GM21447 (cell line): ENCODE data around the gene ZNF239.
"Not testable (repeated sequence)": the region's sequence is repeated elsewhere in the genome, so short reads cannot be mapped to it uniquely, and the experiment has no call there.

Source experiments
- ATAC-seq: cut with Tn5 transposase; IDR thresholded peaks from one replicate; pipeline ENCODE4 v1.9.1; 2021; ENCODE audit not compliant: unreplicated experiment

Gene ZNF239

DNA sequence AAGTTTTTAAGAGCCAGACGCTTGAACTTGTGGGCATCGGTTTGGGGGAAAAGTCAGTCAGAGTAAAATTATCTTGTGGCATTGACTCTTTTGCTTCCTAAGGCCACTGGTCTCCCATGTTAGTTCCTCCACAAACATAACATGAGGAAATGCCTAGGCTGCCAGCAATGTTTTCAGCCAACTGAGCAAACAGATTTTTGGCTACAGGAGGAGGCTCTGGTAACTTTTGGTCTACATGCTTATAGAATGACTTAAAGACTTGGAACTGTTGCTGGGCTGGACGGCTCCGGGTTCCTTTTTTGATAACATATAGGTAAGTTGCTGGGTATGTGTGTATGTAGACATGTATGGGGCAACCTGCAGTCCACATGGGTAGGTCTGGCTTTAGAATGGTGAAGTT, 9.6 kb upstream of the ZNF239 start:
- no peak for ATAC-seq

DNA sequence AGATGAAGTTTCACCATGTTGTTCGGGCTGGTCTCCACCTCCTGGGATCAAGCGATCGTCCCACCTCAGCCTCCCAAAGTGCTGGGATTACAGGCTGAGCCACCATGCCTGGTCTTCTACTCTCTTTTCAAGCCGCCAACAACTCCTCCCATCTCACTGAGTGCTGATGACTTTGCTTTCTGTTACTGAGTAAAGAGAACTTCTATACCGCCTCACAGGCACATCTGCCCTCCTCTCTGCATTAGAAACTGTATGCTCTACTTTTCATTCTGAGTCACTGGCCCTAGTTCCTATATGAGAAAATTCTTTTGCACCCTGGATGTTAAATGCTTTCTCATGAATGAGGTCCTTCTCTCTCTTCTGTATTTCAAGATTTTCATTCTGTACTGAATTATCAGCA, 2.2 kb upstream of the ZNF239 start:
- ATAC-seq: no peak

DNA sequence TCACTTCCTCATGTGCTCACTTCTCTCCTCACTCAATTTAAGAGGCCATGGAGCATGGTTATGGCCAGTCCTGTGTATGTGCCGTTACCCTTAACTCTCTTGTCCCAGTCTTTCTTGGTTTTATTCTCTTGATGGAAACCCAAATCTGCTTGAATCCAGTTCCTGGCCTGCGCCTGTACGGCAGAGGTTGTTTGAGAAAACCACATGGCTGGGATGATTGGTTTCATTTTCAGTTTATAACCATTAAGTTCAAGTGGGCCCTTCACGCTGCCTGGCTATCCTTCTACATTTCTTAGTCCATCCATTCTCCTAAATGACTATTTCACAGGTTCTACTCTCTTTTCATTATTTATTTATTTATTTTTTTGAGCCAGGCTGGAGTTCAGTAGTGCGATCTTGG, 1.6 kb upstream of the ZNF239 start:
- no peak for ATAC-seq

DNA sequence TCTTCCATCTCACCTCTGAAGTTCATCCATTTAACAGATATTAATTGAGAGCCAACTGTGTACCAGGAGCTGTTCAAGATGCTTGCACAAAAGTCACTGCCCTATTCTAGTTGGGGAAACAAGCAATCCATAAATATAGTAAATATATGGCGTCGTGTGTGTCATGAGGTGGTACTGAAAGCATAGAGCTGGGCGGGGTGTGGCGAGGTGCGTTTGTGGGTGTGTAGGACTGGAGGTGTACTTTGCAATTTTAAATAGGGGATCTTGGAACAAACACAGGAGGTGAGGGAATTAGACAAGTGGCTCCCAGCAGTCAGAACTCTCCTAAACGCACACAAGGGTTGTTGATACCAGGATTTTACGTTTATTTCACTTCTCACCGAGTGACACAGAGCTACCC, 490 bp upstream of the ZNF239 start:
- ATAC-seq: no peak

DNA sequence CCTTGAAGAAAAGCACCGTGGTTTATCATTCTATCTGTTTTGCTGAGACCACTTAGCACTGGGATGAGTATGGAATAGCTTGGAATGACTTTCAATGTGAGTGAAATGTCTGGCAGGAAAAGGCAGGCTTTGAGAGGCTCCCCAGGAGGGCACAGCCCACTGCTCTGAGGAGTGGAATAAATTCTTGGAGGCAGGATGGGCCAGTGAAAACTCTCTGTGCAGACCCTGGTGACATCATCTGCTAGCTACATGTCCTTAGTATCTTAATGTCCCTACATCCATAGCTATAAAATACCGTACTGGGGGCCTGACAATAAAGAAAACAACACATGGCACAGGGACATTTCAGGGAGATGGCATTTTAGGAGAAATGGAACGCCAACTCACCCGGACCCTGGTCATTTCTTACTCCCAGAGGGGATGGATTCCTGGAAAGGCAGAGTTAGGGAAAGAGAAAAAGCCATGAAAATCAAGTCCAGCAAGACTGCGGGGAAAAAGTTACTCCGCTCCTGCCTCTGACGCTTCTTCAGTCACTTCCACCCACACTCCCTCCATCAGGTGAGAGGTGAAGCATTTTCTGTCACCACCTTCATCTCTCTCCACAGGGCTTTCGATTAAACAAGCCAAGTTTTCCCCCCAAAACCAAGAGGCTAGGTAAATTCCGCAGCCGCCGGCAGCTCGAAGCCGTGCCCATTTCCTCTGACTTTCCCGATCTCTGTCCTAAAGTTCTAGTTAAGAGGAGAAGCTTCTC, 991 bp downstream of the ZNF239 start:
- no peak for ATAC-seq

DNA sequence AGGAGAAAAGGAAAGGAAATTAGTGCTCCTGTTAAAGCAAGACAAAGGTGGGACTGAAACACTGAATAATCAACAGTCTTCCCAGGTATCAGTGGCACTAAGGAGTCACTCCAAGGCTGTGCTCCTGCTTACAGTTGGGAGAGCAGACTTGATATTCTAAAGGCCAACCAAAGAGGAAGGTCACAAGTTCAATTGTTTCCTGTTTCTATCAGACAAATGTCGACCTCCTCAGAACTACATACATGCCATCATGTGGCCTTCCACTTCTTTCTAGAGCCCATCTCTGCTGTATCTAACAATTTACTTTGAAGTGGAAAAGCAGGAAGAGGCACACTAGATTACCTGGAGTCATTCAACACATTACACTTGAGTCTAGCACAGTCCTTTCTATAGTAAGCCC, 3.4 kb downstream of the ZNF239 start:
- no peak for ATAC-seq

DNA sequence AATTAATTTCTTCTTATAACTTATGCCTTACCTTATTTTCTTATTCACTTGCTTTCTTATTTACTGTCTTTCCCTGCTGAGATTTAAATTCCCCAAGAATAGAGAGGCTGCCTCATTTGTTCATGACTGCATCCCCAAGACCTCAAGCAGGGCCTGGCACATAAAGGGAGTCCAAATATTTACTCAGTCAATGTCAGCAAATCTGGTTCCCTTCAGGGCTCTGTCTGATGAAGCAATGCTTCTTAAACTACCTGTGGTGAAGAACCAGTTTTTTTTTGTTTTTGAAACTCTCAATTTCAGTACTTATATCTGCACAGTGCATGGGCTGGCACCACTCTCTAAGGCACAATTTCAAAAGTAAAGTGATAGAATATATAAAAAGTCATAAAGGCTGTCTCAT, 4.7 kb downstream of the ZNF239 start:
- no peak for ATAC-seq

DNA sequence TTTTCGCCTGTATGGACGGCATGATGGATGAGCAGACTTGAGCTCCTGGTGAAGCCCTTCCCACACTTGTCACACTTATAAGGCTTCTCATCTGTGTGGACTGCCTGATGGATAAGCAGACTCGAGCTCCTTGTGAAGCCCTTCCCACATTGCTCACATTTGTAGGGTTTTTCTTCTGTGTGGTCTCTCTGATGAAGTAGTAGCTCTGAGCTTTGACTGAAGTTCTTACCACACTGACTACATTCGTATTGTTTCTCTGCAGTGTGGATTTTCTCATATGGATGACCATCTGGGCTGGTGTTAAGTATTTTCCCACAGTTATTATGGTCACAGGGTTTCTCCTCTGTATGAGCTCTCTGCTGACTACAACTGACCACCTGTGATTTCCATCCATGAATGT, 17.2 kb downstream of the ZNF239 start:
- no peak for ATAC-seq

DNA sequence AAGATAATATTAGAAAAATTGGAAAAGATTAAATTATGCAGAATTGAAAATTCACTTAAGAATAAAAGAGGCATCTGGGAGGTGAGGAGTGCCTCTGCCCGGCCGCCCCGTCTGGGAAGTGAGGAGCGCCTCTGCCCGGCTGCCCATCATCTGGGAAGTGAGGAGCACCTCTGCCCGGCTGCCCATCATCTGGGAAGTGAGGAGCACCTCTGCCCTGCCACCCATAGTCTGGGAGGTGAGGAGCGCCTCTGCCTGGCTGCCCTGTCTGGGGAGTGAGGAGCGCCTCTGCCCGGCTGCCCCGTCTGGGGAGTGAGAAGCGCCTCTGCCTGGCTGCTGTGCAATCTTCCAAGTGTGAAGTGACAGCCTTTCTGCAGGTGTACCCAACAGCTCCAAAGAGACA, 30.7 kb downstream of the ZNF239 start:
- ATAC-seq: not testable (repeated sequence)

DNA sequence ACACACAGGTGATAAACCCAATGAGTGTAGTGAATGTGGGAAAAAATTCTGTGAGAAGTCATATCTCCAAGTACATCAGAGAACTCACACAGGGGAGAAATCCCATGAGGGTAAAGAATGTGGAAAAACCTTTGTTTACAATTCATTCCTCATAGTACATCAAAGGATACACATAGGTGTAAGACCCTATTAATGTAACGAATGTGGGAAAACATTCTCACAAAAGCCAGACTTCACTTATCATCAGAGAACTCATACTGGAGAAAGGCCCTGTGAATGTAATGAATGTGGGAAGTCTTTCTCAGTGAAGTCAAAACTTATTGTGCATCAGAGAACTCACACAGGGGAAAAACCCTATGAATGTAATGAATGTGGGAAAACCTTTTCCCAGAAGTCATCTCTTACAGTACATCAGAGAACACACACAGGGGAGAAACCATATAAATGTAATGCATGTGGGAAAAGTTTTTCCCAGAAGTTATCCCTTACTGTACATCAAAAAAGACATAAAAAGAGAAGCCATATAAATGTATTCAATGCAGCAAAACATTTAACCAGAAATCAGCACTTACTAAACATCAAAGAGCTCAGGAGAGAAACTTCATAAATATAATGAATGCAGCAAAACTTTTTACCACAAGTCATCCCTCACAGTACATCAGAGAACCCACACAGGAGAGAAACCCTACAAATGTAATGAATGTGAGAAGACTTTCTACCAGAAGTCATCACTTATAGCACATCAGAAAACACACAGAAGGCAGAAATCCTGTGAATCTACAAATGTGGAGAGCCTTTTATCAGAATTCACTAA, 49.8 kb downstream of the ZNF239 start:
- no peak for ATAC-seq
